SH-SY5Y (cell line): Measurements from ENCODE around the gene SMTNL1.

Source experiments
- GATA2 ChIP-seq: IDR thresholded peaks from 2 replicates; pipeline ENCODE4 v1.6.1; 2011; ENCODE audit warnings: mild to moderate bottlenecking, low read depth, low read length
- GATA3 ChIP-seq: IDR thresholded peaks from 2 replicates; pipeline ENCODE4 v1.6.1; 2011; ENCODE audit warnings: low read depth, mild to moderate bottlenecking, low read length, moderate library complexity

DNA sequence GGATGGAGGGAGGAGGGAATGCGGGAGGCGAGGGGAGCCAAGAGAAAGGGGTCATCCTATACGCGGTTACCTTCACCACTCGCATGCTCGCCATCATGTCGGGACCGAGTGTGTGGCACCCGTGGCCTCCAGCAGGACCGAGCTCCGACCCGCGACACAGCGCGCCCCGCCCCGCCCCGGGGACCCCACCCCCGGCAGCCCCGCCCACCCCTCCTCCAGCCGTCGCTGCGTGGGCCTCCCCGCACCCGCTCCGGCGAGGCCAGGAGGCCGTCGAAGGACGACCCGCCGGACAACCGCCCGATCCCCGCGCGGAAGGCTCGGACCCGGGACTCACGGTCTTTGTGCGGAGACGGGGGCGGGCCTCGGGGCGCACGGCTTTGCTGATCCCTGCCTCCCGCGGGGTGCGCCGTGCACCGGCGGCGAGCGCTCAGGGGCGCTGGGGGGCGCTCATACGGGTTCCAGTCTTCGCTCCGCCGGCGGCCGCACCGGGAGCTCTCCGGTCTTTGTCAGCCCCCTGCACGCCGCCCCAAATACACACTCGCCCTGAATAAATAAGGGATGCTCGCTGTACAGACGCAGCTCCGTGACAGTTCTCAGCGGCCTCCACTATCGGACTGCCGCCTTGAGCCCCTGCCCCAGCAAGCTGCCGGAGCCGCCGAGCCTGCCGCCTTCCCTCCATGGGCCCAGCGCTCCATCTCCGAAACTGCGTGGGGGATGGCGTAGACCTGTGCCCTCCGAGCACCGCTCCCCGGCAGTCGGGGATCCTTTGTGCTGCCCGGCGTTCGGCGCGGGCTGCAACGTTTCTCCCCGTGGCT is 30.3 kb downstream of the SMTNL1 start, which contains the start of gene UBE2L6:
- TF ChIP-seq GATA2 = no peak
- no peak for TF ChIP-seq GATA3
